LHCN-M2 (cell line): ENCODE results near the gene SIPA1. TPM values are rescaled to one million over a fixed set of nuclear protein-coding genes. Genes with fewer than 3 reads are reported as not detected.

ENCODE experiments used
- DNase-seq: peaks from one replicate; pipeline ENCODE4 v3.0.0-alpha.2; 2012; ENCODE audit warnings: low read depth
- total RNA-seq: library from RNA; depleted of rRNA; stranded (reverse); fragments of >200 nt; gene quantifications from 2 replicates; pipeline ENCODE4 v1.2.3, GENCODE V29; 2014

SIPA1 gene
- total RNA-seq, 1 experiment from 2014 or later: 26.1 TPM

GRCh38 chr11:65643971-65644370 lies 6.1 kb downstream of the SIPA1 start:
- DNase-seq: no peak

- no peak for DNase-seq
These were observed 6.9 kb downstream of the SIPA1 start for GRCh38 chr11:65644837-65645236.

- peak; percentile 37 for DNase-seq
These were observed 7.8 kb downstream of the SIPA1 start for GRCh38 chr11:65645710-65646109.

DNA sequence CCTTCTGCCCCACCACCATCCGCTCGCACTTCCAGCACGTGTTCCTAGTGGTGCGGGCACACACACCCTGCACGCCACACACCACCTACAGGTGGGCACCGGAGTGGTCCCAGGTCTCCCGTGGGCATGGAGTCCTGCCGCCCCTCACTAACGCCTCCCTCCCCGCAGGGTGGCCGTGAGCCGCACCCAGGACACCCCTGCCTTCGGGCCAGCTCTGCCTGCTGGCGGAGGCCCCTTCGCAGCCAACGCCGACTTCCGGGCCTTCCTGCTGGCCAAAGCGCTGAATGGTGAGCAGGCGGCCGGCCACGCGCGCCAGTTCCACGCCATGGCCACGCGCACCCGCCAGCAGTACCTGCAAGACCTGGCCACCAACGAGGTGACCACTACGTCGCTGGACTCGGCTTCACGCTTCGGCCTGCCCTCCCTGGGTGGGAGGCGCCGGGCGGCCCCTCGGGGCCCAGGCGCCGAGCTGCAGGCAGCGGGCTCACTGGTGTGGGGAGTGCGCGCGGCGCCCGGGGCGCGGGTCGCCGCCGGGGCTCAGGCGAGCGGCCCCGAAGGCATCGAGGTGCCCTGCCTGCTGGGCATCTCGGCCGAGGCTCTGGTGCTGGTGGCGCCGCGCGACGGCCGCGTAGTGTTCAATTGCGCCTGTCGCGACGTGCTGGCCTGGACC lies 8.5 kb downstream of the SIPA1 start:
- no peak for DNase-seq

DNA sequence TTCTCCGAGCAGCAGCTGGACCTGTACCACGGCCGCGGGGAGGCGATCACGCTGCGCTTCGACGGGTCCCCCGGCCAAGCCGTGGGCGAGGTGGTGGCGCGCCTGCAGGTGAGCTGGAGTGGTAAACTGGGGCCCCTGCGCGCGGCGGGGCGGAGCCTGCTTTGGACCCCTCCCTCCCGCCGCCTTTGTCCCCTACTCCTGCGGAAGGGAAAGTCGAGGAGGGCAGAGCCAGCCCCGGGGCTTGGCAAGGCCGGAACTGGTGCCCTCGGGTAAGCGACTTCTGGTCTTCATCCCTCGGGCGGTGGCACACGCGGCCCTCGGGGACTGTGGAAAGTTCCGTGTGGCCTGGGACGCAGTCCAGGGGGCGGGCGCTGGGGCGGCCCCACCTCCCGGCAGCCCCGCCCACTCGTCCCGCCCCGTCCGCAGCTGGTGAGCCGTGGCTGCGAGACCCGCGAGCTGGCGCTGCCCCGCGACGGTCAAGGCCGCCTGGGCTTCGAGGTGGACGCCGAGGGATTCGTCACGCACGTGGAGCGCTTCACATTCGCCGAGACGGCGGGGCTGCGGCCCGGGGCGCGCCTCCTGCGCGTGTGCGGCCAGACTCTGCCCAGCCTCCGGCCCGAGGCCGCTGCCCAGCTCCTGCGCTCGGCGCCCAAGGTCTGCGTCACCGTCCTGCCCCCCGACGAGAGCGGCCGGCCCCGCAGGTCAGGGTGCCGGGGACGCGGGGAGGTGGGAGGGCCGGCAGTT lies 9.2 kb downstream of the SIPA1 start:
- no peak for DNase-seq

DNA sequence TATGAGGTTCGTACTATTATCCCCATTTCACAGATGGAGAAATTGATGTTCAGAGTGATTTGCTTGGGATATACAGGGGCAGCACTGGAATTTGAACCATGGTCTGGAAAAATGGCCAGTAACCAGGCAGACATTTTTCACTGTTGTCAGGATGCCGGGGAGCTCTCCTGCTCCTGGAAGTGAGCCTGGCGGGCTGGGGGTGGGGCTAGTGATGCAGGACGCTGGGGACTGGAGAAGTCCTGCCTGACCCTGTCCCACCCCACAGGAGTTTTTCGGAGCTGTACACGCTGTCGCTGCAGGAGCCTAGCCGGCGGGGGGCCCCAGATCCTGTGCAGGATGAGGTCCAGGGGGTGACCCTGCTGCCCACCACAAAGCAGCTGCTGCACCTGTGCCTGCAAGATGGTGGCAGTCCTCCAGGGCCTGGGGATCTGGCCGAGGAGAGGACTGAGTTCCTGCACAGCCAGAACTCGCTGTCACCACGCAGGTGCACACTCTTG lies 11.1 kb downstream of the SIPA1 start:
- DNase-seq: no peak

DNA sequence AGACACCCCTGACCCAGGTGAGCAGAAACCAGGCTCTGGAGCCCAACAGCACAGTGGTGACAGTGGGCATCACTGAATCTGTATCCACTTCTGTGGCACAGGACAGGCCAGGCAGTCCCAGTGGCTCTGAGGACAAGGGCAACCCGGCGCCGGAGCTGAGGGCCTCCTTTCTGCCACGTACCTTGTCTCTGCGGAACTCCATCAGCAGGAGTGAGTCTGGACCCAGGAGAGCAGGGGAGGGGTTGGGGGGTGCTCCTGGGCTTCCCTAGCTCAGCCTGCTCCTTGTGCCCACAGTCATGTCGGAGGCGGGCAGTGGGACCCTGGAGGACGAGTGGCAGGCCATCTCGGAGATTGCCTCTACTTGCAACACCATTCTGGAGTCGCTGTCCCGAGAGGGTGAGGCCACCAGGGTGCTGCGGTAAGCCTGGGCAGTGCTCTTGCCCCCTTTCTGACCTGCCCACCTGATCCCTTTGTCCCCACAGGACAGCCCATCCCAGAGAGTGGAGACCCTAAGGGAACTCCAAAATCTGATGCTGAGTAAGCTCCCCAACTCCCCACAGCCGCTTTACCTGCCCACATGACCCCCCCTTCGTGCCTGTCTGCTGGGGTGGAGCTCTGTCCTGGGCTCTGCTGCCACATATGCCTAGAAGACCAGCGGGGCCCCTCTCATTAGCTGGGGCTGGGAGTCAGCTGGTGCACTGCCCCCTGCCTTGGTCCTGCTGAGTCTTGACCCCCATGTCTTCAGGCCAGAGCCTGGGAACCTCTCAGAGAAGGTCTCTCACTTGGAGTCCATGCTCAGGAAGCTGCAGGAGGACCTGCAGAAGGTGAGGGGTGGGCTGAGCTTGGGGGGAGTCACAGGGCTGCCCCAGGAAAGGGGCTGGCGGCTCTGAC lies 12.0 kb downstream of the SIPA1 start:
- no peak for DNase-seq

DNA sequence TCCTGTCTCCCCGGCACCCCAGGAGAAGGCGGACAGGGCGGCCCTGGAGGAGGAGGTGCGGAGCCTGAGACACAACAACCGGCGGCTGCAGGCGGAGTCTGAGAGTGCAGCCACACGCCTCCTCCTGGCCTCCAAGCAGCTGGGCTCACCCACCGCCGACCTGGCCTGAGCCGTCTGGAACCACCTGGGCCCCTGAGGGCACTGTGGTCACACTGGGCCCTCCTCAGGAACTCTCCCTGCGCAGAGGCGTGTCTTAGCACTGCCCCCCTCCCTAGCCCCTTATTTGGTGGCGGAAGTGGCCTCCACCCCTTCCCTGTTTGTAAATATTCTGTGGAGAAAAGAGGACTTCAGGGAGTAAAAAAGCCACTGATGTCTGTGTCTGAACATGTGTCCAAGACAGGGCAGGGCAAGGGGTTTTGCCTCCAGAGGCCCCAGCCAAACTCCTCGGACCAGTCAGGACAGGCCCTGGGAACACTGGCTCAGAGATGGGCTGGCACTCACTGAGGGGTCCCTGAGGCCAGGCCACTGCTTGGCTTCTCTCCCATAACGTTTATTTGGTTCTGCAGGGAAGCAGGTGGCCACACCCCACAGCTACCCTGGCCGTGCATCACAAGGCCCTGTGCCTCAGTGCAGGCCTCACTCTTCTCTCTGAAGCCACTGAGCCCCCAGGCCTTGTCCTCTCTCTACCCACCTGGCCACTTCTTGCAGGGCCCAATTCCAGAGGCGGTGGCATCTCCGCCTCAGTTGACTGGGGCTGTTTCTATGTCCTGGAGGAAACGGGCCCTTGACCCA lies 12.8 kb downstream of the SIPA1 start:
- no peak for DNase-seq

GRCh38 chr11:65651339-65651588 lies 13.4 kb downstream of the SIPA1 start:
- no peak for DNase-seq

GRCh38 chr11:65651589-65652510 lies 13.9 kb downstream of the SIPA1 start:
- no peak for DNase-seq

- peak; percentile 90 for DNase-seq
These were observed 14.8 kb downstream of the SIPA1 start for GRCh38 chr11:65652511-65653228.

DNA sequence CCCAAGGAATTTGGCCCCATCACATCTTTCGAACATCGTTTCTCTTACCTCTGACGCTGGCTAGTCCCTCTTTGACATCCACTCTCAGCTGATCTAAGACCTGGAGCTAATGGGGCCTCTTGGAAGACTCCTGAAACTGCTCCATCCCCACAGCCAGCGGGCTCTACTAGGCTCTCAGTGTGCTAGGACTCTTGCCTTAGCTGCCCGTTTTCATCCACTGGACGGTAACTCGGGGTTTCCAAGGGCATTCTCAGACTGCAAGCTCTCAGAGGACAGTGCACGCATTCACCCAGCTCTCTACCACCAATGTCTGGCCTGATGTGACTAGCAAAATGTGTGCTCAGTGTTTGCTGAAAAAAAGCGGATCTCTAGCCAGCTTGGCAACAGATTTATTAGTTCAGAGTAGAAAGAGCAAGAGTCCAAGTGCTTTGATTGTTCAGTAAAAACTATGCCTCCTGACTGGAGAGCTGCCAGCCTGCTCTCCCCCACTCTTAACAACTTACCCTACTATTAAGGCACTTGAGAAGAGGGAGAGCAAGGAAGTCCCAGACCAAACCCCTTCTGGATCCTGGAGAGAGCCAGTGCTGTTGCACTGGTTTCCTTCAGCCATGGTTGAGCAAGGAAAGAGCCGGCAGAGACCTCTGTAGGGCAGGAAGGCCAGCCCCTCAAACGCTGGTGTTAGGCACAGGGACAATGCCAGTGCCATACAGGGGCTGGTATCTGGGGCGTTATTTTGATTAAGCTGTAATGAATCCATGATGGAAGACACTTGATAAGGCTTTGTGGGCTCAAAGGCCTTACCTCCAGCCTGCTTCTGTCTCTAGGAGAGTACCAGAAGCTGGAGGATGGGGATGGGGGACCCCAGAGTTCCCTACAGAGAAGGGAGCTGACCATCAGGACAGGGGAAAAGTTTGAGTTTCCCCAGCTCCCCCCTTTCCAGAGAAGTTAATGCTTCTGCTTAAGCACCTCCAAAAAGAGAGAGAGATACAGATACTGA lies 15.6 kb downstream of the SIPA1 start:
- no peak for DNase-seq

DNA sequence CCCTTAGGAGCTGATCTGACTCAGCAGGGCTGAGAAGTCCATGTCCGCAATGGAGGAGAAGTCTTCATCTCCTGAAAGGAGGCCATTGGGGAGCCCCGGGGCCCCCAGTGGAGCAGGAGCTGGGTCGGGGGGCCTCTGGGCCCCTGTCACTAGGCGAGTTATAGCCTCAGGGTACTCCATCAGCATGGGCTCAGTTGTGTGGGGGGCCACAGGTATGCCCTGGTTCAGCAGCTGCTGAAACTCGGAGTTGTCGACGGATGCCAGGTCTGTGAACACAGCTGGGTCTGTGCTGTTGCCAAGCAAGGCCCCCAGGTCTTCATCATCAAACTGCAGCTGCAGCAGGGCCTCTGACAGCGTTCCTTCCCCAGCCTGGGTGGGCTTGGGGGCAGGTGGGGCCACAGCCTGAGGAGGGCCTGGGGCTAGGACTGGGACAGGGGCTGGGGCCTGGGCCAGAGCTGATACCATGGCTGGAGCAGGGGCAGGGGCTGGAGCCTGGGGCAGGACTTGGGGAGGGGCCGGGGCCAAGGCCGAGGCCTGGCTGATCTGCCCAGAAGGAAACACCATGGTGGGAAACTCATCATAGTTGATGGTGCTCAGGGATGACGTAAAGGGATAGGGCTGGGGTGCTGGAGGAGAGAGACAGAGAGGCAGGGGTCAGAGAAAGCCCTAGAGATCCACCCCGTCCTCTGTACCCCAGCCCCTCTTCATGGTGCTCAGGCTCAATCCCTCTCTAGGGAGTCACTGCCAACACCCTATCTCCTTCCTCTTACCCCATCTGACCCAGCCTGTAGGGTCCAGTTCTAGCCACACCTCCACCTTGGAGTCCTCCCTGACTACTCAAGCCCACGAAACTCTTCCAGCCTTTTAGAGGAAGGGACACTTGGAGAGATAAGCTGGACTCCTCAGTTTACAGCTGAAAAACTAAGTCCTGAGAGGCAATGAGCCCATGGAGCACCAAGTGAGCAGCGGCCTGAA lies 16.8 kb downstream of the SIPA1 start:
- DNase-seq: no peak

GRCh38 chr11:65655570-65656332 lies 17.9 kb downstream of the SIPA1 start:
- no peak for DNase-seq

DNA sequence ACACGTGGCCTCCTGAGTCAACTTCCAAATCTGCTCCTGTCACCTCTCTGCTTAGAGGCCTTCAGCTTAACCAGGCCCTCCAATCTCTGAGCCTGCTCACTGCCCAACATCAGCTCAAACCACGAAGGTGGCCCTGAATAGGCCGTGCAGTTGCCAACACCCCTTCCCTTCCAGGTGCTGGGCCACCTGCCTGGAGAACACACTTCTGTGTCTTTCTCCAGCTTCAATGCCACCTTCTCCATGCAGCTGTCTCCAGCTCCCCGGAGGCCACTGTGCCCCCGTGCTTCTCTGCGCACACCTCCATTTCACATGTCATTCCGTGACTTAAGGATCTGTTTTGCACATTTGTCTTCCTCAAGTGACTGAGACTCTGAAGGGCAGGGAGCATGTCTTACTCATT lies 19.5 kb downstream of the SIPA1 start:
- no peak for DNase-seq

DNA sequence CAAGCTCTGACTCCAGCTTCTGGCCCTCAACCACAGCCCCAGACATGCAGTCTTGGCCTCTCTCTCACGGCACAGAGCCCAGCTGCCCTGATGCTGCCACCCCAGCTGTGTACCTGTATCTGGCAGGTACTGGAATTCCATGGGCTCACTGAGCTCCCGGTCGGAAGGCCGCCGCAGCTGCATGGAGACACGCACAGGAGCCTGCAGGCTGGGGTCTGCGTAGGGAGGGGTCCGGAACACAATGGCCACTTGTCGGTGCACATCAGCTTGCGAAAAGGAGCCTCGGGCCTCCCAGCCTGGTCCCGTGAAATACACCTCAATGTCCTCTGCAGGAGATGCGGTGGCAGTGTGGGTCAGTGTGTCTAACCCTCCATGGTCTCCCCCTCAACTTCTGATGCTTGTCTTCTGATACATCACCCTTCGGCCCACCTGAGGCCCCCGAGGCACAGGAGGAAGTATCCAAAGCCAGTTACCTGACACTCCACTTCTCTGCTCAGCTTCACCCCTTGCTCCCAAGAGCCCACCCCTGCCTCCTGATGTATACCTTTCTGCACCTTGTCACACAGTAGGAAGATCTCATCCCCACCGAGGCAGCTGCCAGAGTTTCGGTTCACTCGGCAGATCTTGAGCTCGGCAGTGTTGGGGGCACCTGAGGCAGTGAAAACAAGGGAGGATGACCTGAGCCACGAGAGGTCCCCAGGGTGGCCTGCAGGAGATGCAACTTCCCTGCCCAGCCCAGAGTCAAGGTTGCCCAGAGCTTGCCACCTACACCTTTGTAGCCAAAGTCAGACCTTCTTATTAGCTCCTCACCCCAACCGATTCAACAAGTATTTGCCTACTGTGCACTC lies 20.5 kb downstream of the SIPA1 start:
- DNase-seq: no peak
